Thymus (tissue), 11 donors: ENCODE results near the gene BACE1-AS. TPM values are rescaled to one million over a fixed set of nuclear protein-coding genes. Genes with fewer than 3 reads are reported as not detected.
"Not testable (repeated sequence)": the region's sequence is repeated elsewhere in the genome, so short reads cannot be mapped to it uniquely, and the experiment has no call there.

ENCODE experiments used
- DNase-seq, 9 donors: peaks; one replicate each; pipeline ENCODE4 v3.0.0-alpha.2; 2013; ENCODE audit warnings: low spot score in 9 of 9, low read depth in 6 of 9, missing footprints in 1 of 9
- H3K27ac ChIP-seq, 2 donors: one replicate each; pipeline ENCODE4 v1.5.1; 2013; ENCODE audit warnings: control low read depth in 1 of 2, low read depth in 1 of 2, low read length in 1 of 2, mild to moderate bottlenecking in 1 of 2, moderate library complexity in 1 of 2
- H3K27me3 ChIP-seq, 2 donors: one replicate each; pipeline ENCODE4 v1.5.1; 2013; ENCODE audit warnings: low read length in 1 of 2; ENCODE audit not compliant: control insufficient read depth in 2 of 2, insufficient read depth in 1 of 2
- H3K36me3 ChIP-seq, 2 donors: one replicate each; pipeline ENCODE4 v1.5.1; 2013; ENCODE audit warnings: low read length in 1 of 2, mild to moderate bottlenecking in 1 of 2, moderate library complexity in 1 of 2; ENCODE audit not compliant: control insufficient read depth in 2 of 2, insufficient read depth in 2 of 2
- H3K4me1 ChIP-seq, 2 donors: one replicate each; pipeline ENCODE4 v1.5.1; 2013; ENCODE audit warnings: low read length in 2 of 2; ENCODE audit not compliant: control insufficient read depth in 2 of 2, insufficient read depth in 2 of 2
- H3K4me3 ChIP-seq, 2 donors: one replicate each; pipeline ENCODE4 v1.5.1; 2013; ENCODE audit warnings: low read length in 2 of 2, control low read depth in 1 of 2, mild to moderate bottlenecking in 1 of 2
- H3K9me3 ChIP-seq, 2 donors: one replicate each; pipeline ENCODE4 v1.5.1; 2013; ENCODE audit warnings: low read length in 1 of 2, mild to moderate bottlenecking in 1 of 2; ENCODE audit not compliant: control insufficient read depth in 2 of 2, insufficient read depth in 1 of 2
- WGBS: extraction: QIAGEN DNeasy Blood & Tissue Kit; methylation state at CpG from one replicate; pipeline ENCODE4 v1.1.7; 2013; 5-methylcytosine and 5-hydroxymethylcytosine counted together
- polyA plus RNA-seq: library from polyadenylated mRNA; stranded (reverse); fragments of 200-250 nt; gene quantifications from one replicate; pipeline ENCODE4 v1.2.3, GENCODE V29; 2013
- total RNA-seq: library from RNA; stranded (reverse); fragments of 120-200 nt; gene quantifications from one replicate; pipeline ENCODE4 v1.2.4, GENCODE V29; 2013
- donor health status: healthy.

The BACE1-AS gene
- total and polyA plus RNA-seq, 2 donors: 1.8 to 6.7 TPM

DNA sequence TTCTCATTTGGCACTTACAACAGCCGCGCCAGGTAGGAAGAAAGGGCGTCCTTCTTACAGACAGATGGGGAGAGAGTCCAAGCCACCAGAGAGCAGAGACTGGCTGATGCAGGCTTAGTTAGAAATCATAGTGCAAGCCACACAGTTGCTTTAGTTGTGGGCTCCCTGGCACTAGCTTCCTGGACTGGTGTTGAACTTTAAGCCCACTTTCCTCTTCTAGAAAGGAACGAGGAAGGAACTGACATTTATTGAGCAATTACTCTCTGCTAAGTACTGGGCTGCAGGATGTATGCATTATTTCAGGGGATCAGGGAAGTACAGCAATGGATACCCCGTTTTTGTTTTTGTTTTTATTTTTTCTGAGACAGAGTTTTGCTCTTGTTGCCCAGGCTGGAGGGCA lies 21.9 kb downstream of the BACE1-AS start:
- Histone ChIP-seq H3K9me3 (no peaks in the 10 kb centered on the region), H3K36me3 (no peaks in the 10 kb centered on the region), H3K27ac (no peak overlapping the region), H3K4me1 (peaks cover 6 to 9% of the 10 kb centered on the region in 2 donors), H3K4me3 (no peak overlapping the region), H3K27me3 (peaks cover 4 to 41% of the 10 kb centered on the region in 2 donors)
- 88% methylated on average over 5 of the region's 5 CpGs for WGBS
- DNase-seq: no peak

- whole genome bisulfite sequencing: 90% methylated on average over 14 of the region's 14 CpGs
- H3K4me3 ChIP-seq: no peak overlapping the region
- H3K4me1 ChIP-seq: peaks cover 6 to 9% of the 10 kb centered on the region in 2 donors
- no peak overlapping the region for H3K27ac ChIP-seq
- no peak for DNase-seq
- H3K36me3 ChIP-seq: no peaks in the 10 kb centered on the region
- no peaks in the 10 kb centered on the region for H3K9me3 ChIP-seq
- H3K27me3 ChIP-seq: peaks cover 4 to 44% of the 10 kb centered on the region in 2 donors
Observed at GRCh38 chr11:117313828-117314768, 23.0 kb downstream of the BACE1-AS start.

- DNase-seq: no peak
- no peak overlapping the region for H3K27ac ChIP-seq
- no peak overlapping the region for H3K4me3 ChIP-seq
- peaks cover 4 to 44% of the 10 kb centered on the region in 2 donors for H3K27me3 ChIP-seq
- H3K4me1 ChIP-seq: peaks cover 6 to 9% of the 10 kb centered on the region in 2 donors
- 13% methylated on average over 10 of the region's 10 CpGs for WGBS
- H3K9me3 ChIP-seq: no peaks in the 10 kb centered on the region
- no peaks in the 10 kb centered on the region for H3K36me3 ChIP-seq
Observed at GRCh38 chr11:117314840-117315239, 23.7 kb downstream of the BACE1-AS start.

- no peaks in the 10 kb centered on the region for H3K36me3 ChIP-seq
- peaks cover 6 to 9% of the 10 kb centered on the region in 2 donors for H3K4me1 ChIP-seq
- peak overlapping the region in 1 of 2 donors; percentile 27 for H3K27ac ChIP-seq
- H3K27me3 ChIP-seq: peaks cover 4 to 44% of the 10 kb centered on the region in 2 donors
- WGBS: 2% methylated on average over 62 of the region's 62 CpGs
- H3K4me3 ChIP-seq: peak overlapping the region; percentile 39 to 58
- H3K9me3 ChIP-seq: no peaks in the 10 kb centered on the region
- no peak for DNase-seq
Observed at GRCh38 chr11:117315285-117316196, 24.4 kb downstream of the BACE1-AS start.

GRCh38 chr11:117316197-117316961 lies 25.2 kb downstream of the BACE1-AS start, which contains the start of gene BACE1:
Gene BACE1 (minus strand): TSS chr11:117316256. CDS start chr11:117315795, 461 bp downstream.
- Histone ChIP-seq H3K4me3 (peak within 1 kb of the TSS; percentile 39 to 58), H3K36me3 (no peaks in the 10 kb centered on the region), H3K27ac (peak within 1 kb of the TSS in 1 of 2 donors; percentile 27), H3K27me3 (peaks cover 4 to 44% of the 10 kb centered on the region in 2 donors), H3K9me3 (no peaks in the 10 kb centered on the region), H3K4me1 (peaks cover 6 to 9% of the 10 kb centered on the region in 2 donors)
- DNase-seq: peak in 1 of 9 donors; percentile 28
- WGBS: 16% methylated on average over 29 of the region's 29 CpGs

- no peak overlapping the region for H3K4me3 ChIP-seq
- peaks cover 4 to 44% of the 10 kb centered on the region in 2 donors for H3K27me3 ChIP-seq
- peaks cover 6 to 9% of the 10 kb centered on the region in 2 donors for H3K4me1 ChIP-seq
- no peak overlapping the region for H3K27ac ChIP-seq
- no peak for DNase-seq
- 84% methylated on average over 7 of the region's 7 CpGs for WGBS
- H3K9me3 ChIP-seq: no peaks in the 10 kb centered on the region
- H3K36me3 ChIP-seq: no peaks in the 10 kb centered on the region
Observed at GRCh38 chr11:117318738-117319137, 27.6 kb downstream of the BACE1-AS start.

GRCh38 chr11:117319214-117319840 lies 28.2 kb downstream of the BACE1-AS start:
- Histone ChIP-seq H3K9me3 (no peaks in the 10 kb centered on the region), H3K4me1 (peaks cover 6 to 9% of the 10 kb centered on the region in 2 donors), H3K27ac (no peak overlapping the region), H3K27me3 (peaks cover 4 to 39% of the 10 kb centered on the region in 2 donors), H3K36me3 (no peaks in the 10 kb centered on the region), H3K4me3 (no peak overlapping the region)
- DNase-seq: no peak
- 88% methylated on average over 5 of the region's 5 CpGs for WGBS

DNA sequence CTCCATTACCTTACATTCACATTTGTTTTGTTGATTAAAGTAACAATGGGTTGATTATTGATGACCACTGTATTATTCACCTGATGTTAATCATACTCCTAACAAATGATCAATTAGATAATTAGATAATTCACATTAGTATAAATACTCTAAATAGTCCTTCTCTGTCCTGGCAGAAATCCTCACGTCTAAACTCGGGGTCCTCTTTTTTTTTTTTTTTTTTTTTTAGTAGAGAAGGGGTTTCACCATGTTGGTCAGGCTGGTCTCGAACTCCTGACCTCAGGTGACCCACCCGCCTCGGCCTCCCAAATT lies 36.1 kb downstream of the BACE1-AS start:
- not testable (repeated sequence) for H3K36me3 ChIP-seq, H3K27me3 ChIP-seq, H3K27ac ChIP-seq, DNase-seq, H3K9me3 ChIP-seq
- WGBS: 20% methylated on average over 5 of the region's 5 CpGs
- Histone ChIP-seq H3K4me1 (peaks cover 7 to 12% of the 10 kb centered on the region in 2 donors), H3K4me3 (peak overlapping the region; percentile 74 to 87)
